Choroid plexus epithelial cell (primary cell): ENCODE results near the gene LPP.

Experiments
- DNase-seq: peaks from one replicate; pipeline ENCODE4 v3.0.0-alpha.2; 2010; ENCODE audit warnings: low read depth
- H3K4me3 ChIP-seq: 2 replicates; pipeline ENCODE4 v1.5.1; 2011; ENCODE audit warnings: low read depth, mild to moderate bottlenecking, control low read depth, low read length, moderate library complexity
- TF ChIP-seq, protein P1 (sequence below): conservative IDR thresholded peaks from 2 replicates; pipeline ENCODE4 v1.5.1; 2011; ENCODE audit warnings: low read depth, mild to moderate bottlenecking, control low read depth, inconsistent platforms, low read length, moderate library complexity

Gene LPP

GRCh38 chr3:188683032-188683521 lies 529.1 kb downstream of the LPP start:
- DNase-seq = peak; percentile 99
- TF ChIP-seq, protein P1, sequence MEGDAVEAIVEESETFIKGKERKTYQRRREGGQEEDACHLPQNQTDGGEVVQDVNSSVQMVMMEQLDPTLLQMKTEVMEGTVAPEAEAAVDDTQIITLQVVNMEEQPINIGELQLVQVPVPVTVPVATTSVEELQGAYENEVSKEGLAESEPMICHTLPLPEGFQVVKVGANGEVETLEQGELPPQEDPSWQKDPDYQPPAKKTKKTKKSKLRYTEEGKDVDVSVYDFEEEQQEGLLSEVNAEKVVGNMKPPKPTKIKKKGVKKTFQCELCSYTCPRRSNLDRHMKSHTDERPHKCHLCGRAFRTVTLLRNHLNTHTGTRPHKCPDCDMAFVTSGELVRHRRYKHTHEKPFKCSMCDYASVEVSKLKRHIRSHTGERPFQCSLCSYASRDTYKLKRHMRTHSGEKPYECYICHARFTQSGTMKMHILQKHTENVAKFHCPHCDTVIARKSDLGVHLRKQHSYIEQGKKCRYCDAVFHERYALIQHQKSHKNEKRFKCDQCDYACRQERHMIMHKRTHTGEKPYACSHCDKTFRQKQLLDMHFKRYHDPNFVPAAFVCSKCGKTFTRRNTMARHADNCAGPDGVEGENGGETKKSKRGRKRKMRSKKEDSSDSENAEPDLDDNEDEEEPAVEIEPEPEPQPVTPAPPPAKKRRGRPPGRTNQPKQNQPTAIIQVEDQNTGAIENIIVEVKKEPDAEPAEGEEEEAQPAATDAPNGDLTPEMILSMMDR = no peak
- H3K4me3 ChIP-seq = no peak overlapping the region

- TF ChIP-seq, protein P1 = no peak
- H3K4me3 ChIP-seq = no peak overlapping the region
- DNase-seq = no peak
Measured at GRCh38 chr3:188684276-188684675, 530.3 kb downstream of the LPP start.

DNA sequence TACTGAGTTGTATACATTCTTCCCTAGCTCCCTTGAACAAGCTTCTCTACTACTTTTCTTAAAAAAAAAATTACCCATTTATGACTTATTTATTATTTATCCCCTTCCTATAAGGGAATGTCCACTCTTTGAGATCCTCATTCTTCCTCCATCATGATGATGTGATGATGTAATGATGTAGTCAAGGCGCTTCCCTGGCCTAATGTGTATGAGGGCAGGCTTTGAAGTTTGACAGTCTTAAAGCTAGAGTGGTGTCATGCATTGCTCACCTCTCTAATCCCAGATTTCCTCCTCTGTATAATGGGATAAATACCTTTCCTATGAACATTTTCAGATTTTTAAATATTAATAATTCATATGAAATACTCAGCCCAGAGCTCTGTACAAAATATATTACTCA lies 531.8 kb downstream of the LPP start:
- TF ChIP-seq, protein P1 = no peak
- H3K4me3 ChIP-seq = no peak overlapping the region
- no peak for DNase-seq

DNA sequence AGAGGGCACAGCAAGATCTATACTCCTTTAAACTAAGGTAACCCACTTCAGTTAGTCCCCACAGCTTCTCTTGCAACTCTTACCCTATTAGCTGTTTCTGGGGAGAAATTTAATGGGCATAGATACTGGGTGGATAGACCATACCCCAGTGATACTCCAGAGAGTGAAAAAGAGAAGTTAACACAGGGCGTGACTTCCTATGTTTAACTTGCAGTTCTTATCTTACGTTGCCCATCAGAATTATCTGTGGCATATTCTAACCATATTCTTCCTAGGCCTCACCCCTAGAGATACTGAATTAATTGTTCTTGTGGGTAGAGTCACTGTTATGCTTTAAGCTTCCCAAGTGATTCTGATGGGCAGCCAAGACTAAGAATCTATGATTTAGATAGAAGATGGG lies 532.4 kb downstream of the LPP start:
- no peak for DNase-seq
- TF ChIP-seq, protein P1 = no peak
- no peak overlapping the region for H3K4me3 ChIP-seq

- H3K4me3 ChIP-seq = no peak overlapping the region
- TF ChIP-seq, protein P1 = peak; percentile 52
- peak; percentile 68 for DNase-seq
Measured at GRCh38 chr3:188687389-188687788, 533.4 kb downstream of the LPP start.

DNA sequence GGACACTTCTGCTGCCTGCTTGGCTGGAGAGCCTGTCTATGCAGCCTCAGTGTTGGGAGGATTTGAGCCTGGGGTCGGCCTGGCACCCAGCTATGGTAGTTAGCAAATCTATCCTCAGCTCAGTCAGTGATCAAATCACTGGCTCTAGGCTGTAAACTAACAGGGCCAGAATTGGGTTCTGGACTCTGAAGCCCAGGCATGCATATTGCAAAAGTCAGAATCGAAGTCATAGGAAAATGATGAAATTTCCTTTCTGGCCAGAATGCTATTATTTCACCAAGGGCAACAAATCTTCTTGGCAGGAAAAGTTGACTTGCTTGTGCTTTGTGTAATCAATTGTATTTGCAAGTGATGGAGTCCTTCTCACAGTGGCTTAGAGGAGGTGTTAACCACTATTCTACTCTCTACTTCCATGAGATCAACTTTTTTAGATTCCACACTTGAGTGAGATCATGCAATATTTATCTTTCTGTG lies 535.2 kb downstream of the LPP start:
- TF ChIP-seq, protein P1 = no peak
- DNase-seq = peak; percentile 94
- no peak overlapping the region for H3K4me3 ChIP-seq

- TF ChIP-seq, protein P1 = no peak
Measured at GRCh38 chr3:188690064-188690463, 536.1 kb downstream of the LPP start.

More at GRCh38 chr3:188690064-188690463, 536.1 kb downstream of the LPP start:
- no peak overlapping the region for H3K4me3 ChIP-seq
- no peak for DNase-seq
